Epithelial cell of proximal tubule (primary cell): Measurements from ENCODE around the gene ADAMTS1. TPM values are rescaled to one million over a fixed set of nuclear protein-coding genes. Genes with fewer than 3 reads are reported as not detected.
A peak's percentile ranks its signal among the peaks of the same experiment; 100 is the strongest.

Experiments used
- DNase-seq: peaks from one replicate; pipeline ENCODE4 v3.0.0-alpha.2; 2011; ENCODE audit warnings: low read depth
- H3K4me3 ChIP-seq: 2 replicates; pipeline ENCODE4 v1.5.1; 2011; ENCODE audit warnings: low read depth, mild to moderate bottlenecking, low read length
- CTCF ChIP-seq: conservative IDR thresholded peaks from 2 replicates; pipeline ENCODE4 v1.5.1; 2012; ENCODE audit warnings: low read depth, mild to moderate bottlenecking, low read length
- total RNA-seq: library from RNA; depleted of rRNA; stranded (reverse); fragments of >200 nt; gene quantifications from 2 replicates; pipeline ENCODE4 v1.2.3, GENCODE V29; 2015

The ADAMTS1 gene
- total RNA-seq, 1 donor from 2014 or later, result 55.6 TPM

GRCh38 chr21:26845759-26846035, 488 bp upstream of the ADAMTS1 start:
- no peak for DNase-seq
- TF ChIP-seq CTCF, result no peak

GRCh38 chr21:26844258-26845065, 747 bp downstream of the ADAMTS1 start:
- TF ChIP-seq CTCF, result peak; percentile 19
- H3K4me3 ChIP-seq, result peak overlapping the region; percentile 96
- DNase-seq, result no peak

More at GRCh38 chr21:26845759-26846035, 488 bp upstream of the ADAMTS1 start:
- H3K4me3 ChIP-seq, result peak overlapping the region; percentile 96

GRCh38 chr21:26843933-26844257, 1.3 kb downstream of the ADAMTS1 start:
- no peak for DNase-seq
- H3K4me3 ChIP-seq, result peak overlapping the region; percentile 96
- TF ChIP-seq CTCF, result no peak

- H3K4me3 ChIP-seq, result peak overlapping the region; percentile 96
Measured at GRCh38 chr21:26842974-26843932, 2.0 kb downstream of the ADAMTS1 start.

GRCh38 chr21:26842300-26842699, 2.9 kb downstream of the ADAMTS1 start:
- no peak for DNase-seq
- TF ChIP-seq CTCF, result no peak
- H3K4me3 ChIP-seq, result peak overlapping the region; percentile 96

More at GRCh38 chr21:26842974-26843932, 2.0 kb downstream of the ADAMTS1 start:
- DNase-seq, result peak; percentile 56
- peak; percentile 22 for TF ChIP-seq CTCF

- H3K4me3 ChIP-seq, result peak overlapping the region; percentile 21
- TF ChIP-seq CTCF, result peak; percentile 32
- peak; percentile 86 for DNase-seq
Measured at GRCh38 chr21:26840912-26841311, 4.3 kb downstream of the ADAMTS1 start.
